Stomach smooth muscle (tissue), 2 donors: ENCODE data around the gene SIX5.
A peak's percentile ranks its signal among the peaks of the same experiment; 100 is the strongest.

Source experiments
- H3K27ac ChIP-seq: one replicate; pipeline ENCODE4 v1.7.0; 2013; ENCODE audit warnings: mild to moderate bottlenecking, low read length, inconsistent platforms
- H3K27me3 ChIP-seq, 2 donors: one replicate each; pipeline ENCODE4 v1.7.0; 2013; ENCODE audit warnings: low read length in 2 of 2; ENCODE audit not compliant: insufficient read depth in 2 of 2, control insufficient read depth in 1 of 2
- H3K36me3 ChIP-seq, 2 donors: one replicate each; pipeline ENCODE4 v1.7.0; 2013; ENCODE audit warnings: low read length in 2 of 2; ENCODE audit not compliant: control insufficient read depth in 2 of 2, insufficient read depth in 2 of 2
- H3K4me1 ChIP-seq: one replicate; pipeline ENCODE4 v1.7.0; 2013; ENCODE audit warnings: low read length; ENCODE audit not compliant: control insufficient read depth, insufficient read depth
- H3K4me3 ChIP-seq, 2 donors: one replicate each; pipeline ENCODE4 v1.7.0; 2013; ENCODE audit warnings: low read length in 2 of 2
- H3K9ac ChIP-seq, 2 donors: one replicate each; pipeline ENCODE4 v1.7.0; 2013; ENCODE audit warnings: low read length in 2 of 2, mild to moderate bottlenecking in 1 of 2
- H3K9me3 ChIP-seq, 2 donors: one replicate each; pipeline ENCODE4 v1.7.0; 2013; ENCODE audit warnings: low read length in 2 of 2; ENCODE audit not compliant: control insufficient read depth in 2 of 2
- donor health status: healthy.
- donor health status: Pancreatic carcinoma.

The SIX5 gene

DNA sequence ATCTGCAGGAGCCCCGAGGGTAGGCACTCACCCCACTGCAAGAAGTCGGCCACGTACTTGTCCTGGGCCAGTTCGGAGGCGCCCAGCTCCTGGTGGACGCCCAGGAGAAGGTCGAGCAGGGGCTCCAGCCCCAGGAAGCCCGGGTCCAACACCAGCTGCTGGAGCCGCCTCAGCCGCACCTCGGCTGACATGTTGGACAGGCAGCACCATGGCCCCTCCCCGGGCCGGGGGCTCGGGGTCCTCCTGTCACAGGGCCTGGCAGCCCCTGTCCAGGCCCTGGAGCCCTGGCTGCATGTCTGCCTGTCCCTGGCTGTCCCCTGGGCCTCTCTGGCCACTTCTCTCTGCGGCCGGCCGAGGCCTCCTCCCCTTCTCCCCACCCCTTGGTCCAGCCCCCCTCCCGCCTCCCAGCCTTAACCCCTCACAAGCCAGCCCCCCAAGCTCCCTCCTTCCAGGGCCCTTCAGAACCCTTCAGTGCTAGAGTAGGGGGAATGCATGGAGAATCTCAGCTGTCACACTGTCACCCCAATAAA lies 13.2 kb upstream of the SIX5 start, which contains the start of gene DMPK:
Gene DMPK (minus strand): TSS at position 329 of the 530 bp plus-strand sequence. CDS start 138 bp downstream, at position 191.
- H3K36me3 ChIP-seq, result peaks cover 16 to 26% of the 10 kb centered on the region in 2 donors
- H3K4me3 ChIP-seq, result peak within 1 kb of the TSS; percentile 63 to 95
- H3K27me3 ChIP-seq, result no peaks in the 10 kb centered on the region
- H3K27ac ChIP-seq, result peak within 1 kb of the TSS; percentile 86
- peaks cover 63% of the 10 kb centered on the region for H3K4me1 ChIP-seq
- H3K9me3 ChIP-seq, result no peaks in the 10 kb centered on the region
- H3K9ac ChIP-seq, result peak within 1 kb of the TSS; percentile 74 to 85

DNA sequence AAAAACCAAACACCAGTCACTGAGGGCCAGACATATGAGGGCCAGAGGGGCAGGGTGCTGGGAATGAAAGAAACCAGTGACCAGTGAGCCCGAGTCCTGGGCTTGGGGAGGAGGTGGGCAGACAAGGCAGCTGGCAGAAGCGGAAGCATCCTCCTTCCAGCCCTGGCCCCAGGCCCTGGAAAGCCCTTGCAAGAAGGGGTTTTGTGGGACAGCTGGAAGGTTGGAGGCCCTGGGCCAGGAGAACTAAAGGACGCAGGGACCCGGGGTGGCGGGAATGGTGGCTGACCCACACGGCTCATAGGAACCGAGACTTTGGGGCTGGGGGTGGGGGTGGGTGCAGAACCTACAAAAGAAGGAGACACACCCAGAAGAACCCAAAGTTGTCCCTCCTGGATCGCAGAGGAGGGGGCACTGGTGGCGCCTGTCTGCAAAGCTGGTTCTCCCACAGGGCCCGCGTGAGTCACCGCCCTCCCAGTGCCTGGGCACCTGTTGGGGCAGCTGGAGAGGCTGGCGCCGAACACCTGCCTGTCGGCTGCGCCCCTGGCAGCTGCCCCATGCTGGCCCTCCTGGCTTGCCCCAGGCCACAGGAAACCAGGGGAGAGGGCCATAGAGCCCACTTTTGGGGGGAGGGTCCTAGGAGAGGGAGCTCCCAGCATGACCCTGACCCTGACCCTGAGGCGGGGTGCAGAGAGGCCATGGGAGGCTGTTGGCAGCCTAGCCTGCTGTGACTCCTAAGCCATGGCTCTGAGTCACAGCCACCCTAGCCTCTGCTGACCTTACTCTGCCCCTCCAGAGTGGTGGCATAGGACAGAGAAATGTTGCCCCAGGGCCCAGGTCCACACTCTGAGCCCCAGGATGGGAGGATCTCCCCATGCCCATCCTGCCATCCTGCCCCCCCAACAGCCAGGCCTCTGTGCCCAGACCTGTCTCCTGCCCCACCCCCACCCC lies 12.4 kb upstream of the SIX5 start:
- Histone ChIP-seq H3K27ac (peak overlapping the region; percentile 86), H3K27me3 (no peaks in the 10 kb centered on the region), H3K4me3 (peak overlapping the region; percentile 63 to 95), H3K9ac (peak overlapping the region; percentile 74 to 85), H3K4me1 (peaks cover 63% of the 10 kb centered on the region), H3K36me3 (peaks cover 19 to 26% of the 10 kb centered on the region in 2 donors), H3K9me3 (no peaks in the 10 kb centered on the region)

DNA sequence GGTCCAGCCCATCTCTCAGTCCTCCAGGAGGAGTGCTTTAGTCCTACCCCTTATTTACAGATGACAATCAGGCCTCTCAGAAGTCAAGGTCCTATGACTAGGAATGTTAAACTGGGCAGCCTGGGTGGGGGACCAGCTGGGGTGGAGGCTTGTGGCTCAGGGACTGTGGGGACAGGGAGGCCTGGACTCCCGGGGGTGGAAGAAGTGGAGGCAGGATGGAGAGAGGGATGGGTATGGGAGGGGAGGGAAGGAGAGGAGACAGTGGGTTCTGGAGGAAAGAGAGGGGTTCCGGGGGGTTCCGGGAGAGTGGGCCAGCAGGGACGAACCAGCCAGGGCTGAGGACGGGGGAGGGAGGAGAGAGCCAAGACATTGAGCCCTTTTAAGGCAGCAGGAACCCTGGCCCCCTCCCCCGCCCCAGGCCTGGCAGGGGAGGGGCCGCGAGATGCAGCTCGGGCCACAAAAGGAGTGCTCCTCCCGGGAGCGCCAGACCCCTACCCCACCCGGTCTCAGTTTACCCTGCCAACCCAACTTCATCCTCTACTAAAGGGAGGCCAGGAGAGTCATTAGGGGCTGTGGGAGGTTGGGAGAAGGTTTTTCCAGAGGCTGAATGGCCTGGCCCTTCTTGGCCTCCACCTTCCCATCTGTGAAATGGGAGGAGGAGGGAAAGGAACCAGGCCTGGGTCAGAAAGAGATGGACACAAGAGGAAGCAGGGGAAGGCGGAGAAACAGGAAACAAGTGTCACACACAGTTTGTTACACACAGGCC lies 11.6 kb upstream of the SIX5 start:
- no peaks in the 10 kb centered on the region for H3K9me3 ChIP-seq
- H3K4me3 ChIP-seq, result peak overlapping the region; percentile 63 to 95
- peaks cover 57% of the 10 kb centered on the region for H3K4me1 ChIP-seq
- H3K27me3 ChIP-seq, result no peaks in the 10 kb centered on the region
- peak overlapping the region; percentile 74 to 85 for H3K9ac ChIP-seq
- peak overlapping the region; percentile 86 for H3K27ac ChIP-seq
- H3K36me3 ChIP-seq, result peaks cover 17 to 25% of the 10 kb centered on the region in 2 donors

DNA sequence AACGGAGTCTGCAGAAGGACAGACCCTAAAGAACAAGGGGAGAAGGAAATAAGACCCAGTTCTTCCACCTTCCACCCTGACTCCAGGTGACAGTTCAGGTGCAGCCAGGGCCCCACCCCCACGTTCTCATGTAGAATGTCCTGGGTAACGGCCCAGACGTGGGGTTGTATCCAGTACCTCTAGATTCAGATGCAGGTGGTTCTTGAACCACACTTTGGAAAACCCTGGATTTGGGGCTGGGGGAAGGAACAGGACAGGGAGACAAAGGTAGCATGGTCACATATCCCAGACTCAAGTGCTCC lies 11.0 kb upstream of the SIX5 start:
- Histone ChIP-seq H3K36me3 (peaks cover 17 to 25% of the 10 kb centered on the region in 2 donors), H3K4me1 (peaks cover 51% of the 10 kb centered on the region), H3K9me3 (no peaks in the 10 kb centered on the region), H3K27me3 (no peaks in the 10 kb centered on the region), H3K27ac (peak overlapping the region; percentile 86), H3K9ac (peak overlapping the region; percentile 74 to 85), H3K4me3 (peak overlapping the region; percentile 63 to 95)

DNA sequence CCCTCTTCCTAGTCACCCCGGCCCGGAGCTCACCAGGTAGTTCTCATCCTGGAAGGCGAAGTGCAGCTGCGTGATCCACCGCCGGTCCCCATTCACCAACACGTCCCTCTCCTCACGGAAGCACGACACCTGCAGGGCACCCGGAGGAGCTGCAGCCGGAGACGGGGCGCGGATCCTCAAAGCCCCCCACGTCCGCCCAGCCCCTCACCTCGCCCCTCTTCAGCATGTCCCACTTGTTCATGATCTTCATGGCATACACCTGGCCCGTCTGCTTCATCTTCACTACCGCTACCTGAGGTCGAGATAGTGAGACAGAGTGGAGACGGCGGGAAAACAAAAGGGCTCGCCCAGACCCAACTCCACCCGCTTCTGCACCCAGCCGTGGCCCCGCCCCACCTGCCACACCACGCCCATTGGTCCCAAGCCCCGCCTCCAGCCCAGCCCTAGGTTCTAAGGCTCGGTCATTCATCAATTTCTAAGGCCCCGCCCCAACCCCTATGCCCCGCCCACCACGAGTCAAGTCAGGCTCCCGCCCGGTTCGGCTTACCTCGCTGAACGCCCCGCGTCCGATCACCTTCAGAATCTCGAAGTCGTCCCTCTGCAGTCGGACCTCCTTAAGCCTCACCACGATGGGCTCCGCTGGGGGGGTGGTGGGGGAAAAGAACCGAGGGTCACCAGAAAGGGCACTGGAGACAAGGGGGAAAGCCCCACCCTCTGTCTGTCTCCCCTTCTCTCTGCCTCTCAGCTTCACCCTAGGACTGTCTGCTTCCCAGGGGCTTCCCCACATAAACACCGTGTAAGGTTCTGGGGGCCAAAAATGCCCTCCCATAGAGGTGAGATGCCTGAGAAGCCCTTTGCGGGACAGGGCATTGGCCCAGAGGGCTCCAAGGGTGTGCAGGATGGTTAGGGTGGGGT lies 10.4 kb upstream of the SIX5 start:
- H3K4me3 ChIP-seq, result peak overlapping the region; percentile 63 to 95
- peaks cover 20 to 30% of the 10 kb centered on the region in 2 donors for H3K36me3 ChIP-seq
- H3K4me1 ChIP-seq, result peaks cover 45% of the 10 kb centered on the region
- no peaks in the 10 kb centered on the region for H3K27me3 ChIP-seq
- H3K9me3 ChIP-seq, result no peaks in the 10 kb centered on the region
- peak overlapping the region; percentile 86 for H3K27ac ChIP-seq
- H3K9ac ChIP-seq, result peak overlapping the region; percentile 74 to 85

DNA sequence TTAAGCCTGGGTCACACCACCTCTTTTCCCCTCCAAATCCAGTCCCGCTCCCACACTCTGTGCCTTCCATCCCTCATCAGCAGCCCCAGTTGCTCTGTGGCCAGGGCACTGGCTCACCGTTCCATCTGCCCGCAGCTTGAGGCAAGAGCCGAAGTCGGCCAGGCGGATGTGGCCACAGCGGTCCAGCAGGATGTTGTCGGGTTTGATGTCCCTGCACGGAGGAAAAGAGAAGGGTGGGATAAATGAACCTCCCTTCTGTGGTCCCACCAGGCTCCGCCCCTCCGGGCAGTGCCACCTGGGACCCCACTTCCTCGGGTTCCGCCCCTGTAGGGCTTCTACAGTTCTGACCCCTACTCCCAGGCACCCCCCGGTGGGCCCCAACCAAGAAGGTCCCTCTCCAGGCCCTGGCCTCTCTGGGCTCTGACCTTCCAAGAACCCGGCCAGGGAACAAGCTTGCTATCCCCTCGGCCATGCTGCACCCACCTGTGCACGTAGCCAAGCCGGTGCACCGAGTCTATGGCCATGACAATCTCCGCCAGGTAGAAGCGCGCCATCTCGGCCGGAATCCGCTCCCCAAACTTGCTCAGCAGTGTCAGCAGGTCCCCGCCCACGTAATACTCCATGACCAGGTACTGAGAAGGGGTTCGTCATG lies 9.1 kb upstream of the SIX5 start:
- no peaks in the 10 kb centered on the region for H3K9me3 ChIP-seq
- H3K36me3 ChIP-seq, result peaks cover 25 to 35% of the 10 kb centered on the region in 2 donors
- no peak overlapping the region for H3K9ac ChIP-seq
- H3K4me1 ChIP-seq, result peaks cover 38% of the 10 kb centered on the region
- H3K27ac ChIP-seq, result peak overlapping the region; percentile 41
- H3K4me3 ChIP-seq, result no peak overlapping the region
- H3K27me3 ChIP-seq, result no peaks in the 10 kb centered on the region

DNA sequence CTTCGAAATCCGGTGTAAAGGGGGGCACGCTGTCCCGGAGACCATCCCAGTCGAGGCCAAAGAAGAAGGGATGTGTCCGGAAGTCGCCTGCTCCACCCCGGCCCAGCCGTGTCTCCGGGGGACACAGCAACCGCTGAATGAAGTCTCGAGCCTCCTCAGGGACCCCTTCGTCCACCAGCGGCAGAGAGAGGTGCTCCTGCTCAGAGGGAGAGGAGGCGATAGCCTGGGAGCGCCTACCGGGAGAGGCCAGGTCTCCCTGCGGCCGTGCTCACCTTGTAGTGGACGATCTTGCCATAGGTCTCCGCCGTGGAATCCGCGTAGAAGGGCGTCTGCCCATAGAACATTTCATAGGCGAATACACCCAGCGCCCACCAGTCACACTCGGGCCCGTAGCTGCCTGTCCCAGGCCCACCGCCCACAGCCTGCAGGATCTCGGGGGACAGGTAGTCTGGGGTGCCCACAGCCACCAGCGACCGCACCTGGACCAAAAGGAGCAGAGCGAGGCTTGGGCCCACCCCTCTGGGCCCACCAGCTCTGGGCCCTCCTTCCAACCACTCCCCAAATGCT lies 8.4 kb upstream of the SIX5 start:
- peak overlapping the region; percentile 41 for H3K27ac ChIP-seq

DNA sequence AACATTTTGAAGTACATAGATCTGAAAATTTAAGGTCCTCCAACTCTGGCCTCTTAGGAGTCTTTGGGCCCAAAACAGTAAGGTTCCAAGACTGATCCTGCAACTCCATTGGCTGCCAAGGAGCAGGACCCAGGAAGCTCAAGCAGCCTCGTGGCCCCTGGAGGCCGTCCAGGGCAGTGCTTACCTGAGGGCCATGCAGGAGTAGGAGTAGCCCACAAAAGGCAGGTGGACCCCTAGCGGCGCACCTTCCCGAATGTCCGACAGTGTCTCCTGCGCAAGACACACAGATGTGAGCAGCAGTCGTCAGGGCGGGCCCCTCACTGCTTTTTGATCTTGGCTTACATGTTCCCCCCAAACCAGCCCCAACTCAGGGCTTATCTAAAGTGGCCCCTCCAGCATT lies 5.7 kb upstream of the SIX5 start:
- Histone ChIP-seq H3K27ac (no peak overlapping the region), H3K9ac (no peak overlapping the region), H3K4me1 (peaks cover 43% of the 10 kb centered on the region), H3K4me3 (no peak overlapping the region), H3K27me3 (no peaks in the 10 kb centered on the region), H3K36me3 (peaks cover 27 to 48% of the 10 kb centered on the region in 2 donors), H3K9me3 (no peaks in the 10 kb centered on the region)

More for the DNA sequence above, 8.4 kb upstream of the SIX5 start:
- Histone ChIP-seq H3K9ac (no peak overlapping the region), H3K4me3 (no peak overlapping the region), H3K9me3 (no peaks in the 10 kb centered on the region), H3K36me3 (peaks cover 27 to 39% of the 10 kb centered on the region in 2 donors), H3K4me1 (peaks cover 41% of the 10 kb centered on the region), H3K27me3 (no peaks in the 10 kb centered on the region)

DNA sequence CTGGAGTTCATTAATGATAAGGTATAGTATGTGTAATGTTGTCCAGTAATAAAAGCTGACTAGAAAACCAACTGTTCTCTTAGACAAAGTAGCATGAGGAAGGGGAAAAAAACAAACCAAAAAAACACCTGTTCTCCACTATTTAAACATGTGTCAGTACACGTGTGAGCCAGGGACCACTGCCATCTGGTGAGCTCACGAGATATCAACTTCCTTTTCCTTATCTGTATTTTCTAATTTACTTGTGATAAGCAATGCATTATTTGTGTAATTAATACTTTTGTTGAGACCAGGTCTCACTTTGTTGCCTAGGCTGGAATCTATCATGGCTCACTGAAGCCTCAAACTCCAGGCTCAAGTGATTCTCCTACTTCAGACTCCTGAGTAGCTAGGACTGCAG lies 4.3 kb upstream of the SIX5 start:
- no peak overlapping the region for H3K9ac ChIP-seq
- peaks cover 34% of the 10 kb centered on the region for H3K4me1 ChIP-seq
- peaks cover 27 to 41% of the 10 kb centered on the region in 2 donors for H3K36me3 ChIP-seq
- no peaks in the 10 kb centered on the region for H3K9me3 ChIP-seq
- no peak overlapping the region for H3K4me3 ChIP-seq
- no peaks in the 10 kb centered on the region for H3K27me3 ChIP-seq
- peak overlapping the region; percentile 46 for H3K27ac ChIP-seq
